NCI-H146 treated with DMSO at 0.1 percent for 48 hours (cell line): ENCODE measurements around the gene ANKS4B.
"Not testable (repeated sequence)": the region's sequence is repeated elsewhere in the genome, so short reads cannot be mapped to it uniquely, and the experiment has no call there.

Source experiments
- DNase-seq: peaks from one replicate; lab custom pipeline; 2025; ENCODE audit not compliant: unreplicated experiment; lab: John Stamatoyannopoulos, UW

The ANKS4B gene

GRCh38 chr16:21283521-21284289 lies 50.2 kb downstream of the ANKS4B start:
- DNase-seq, result no peak

GRCh38 chr16:21284414-21284813 lies 50.9 kb downstream of the ANKS4B start:
- no peak for DNase-seq

- DNase-seq, result no peak
These were observed 51.8 kb downstream of the ANKS4B start for GRCh38 chr16:21285314-21285713.

- not testable (repeated sequence) for DNase-seq
These were observed 56.3 kb downstream of the ANKS4B start for GRCh38 chr16:21289789-21290188.

GRCh38 chr16:21300309-21301167 lies 67.0 kb downstream of the ANKS4B start:
- peak; percentile 90 for DNase-seq

- DNase-seq, result peak; percentile 13
These were observed 67.8 kb downstream of the ANKS4B start for GRCh38 chr16:21301168-21301894.

- peak; percentile 11 for DNase-seq
These were observed 68.4 kb downstream of the ANKS4B start for GRCh38 chr16:21301895-21302291.

GRCh38 chr16:21302454-21302853 lies 69.0 kb downstream of the ANKS4B start:
- DNase-seq, result no peak

GRCh38 chr16:21302898-21303528 lies 69.5 kb downstream of the ANKS4B start:
- no peak for DNase-seq
